Measurements from ENCODE around the gene PTPRK.

Gene PTPRK

DNA sequence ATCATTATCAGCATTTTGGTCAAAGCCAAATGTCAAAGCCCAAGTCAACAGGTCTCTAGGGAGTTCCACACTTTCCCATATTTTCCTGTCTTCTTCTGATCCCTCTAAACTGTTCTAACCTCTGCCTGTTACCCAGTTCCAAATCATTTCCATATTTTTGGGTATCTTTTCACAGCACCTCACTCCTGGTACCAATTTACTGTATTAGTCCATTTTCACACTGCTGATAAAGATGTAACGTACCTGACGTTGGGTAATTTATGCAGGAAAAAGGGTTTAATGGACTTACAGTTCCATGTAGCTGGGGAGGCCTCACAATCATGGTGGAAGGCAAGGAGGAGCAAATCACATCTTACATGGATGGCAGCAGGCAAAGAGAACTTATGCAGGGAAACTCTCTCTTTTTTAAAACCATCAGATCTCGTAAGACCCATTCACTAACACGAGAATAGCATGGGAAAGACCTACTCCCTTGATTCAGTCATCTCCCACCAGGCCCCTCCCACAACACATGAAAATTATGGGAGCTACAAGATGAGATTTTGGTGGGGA lies 143.4 kb downstream of the PTPRK start:
- DNase-seq = no peak

DNA sequence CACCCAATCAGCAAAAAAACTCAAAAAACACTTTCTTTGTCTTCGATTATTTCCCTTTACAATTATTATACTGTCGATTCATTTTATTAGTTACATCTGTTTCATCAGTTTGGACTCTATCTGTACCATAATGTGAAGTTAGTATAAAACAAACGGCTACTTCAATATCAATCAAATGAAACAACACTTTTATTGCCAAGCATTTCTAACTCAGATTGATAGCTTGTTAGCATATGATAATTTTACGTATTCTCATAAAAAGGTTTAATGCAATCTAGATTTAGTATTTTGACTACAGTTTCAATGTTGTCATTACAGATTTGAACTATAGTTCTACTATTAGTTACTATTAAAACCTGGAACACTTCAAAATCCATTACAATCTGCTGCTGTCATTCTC lies 149.3 kb downstream of the PTPRK start:
- no peak for DNase-seq

DNA sequence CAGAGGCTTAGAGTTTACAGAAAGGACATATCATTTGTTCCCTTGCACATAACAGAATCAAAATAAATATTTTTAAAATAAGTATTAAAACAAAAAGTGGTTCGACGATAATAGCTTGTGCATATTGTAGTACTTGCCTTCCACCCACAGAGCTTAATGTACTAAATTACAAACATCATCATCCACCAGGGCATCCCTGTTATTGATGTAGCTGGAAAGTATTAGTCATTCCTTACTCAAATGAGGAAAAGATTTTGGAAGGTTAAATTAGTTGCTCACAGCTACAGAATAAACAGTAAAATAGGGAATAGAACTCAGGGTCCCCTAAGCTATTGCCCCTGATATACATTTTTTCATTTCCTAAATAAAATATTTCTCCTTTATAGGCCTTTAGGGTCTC lies 150.3 kb downstream of the PTPRK start:
- no peak for DNase-seq

DNA sequence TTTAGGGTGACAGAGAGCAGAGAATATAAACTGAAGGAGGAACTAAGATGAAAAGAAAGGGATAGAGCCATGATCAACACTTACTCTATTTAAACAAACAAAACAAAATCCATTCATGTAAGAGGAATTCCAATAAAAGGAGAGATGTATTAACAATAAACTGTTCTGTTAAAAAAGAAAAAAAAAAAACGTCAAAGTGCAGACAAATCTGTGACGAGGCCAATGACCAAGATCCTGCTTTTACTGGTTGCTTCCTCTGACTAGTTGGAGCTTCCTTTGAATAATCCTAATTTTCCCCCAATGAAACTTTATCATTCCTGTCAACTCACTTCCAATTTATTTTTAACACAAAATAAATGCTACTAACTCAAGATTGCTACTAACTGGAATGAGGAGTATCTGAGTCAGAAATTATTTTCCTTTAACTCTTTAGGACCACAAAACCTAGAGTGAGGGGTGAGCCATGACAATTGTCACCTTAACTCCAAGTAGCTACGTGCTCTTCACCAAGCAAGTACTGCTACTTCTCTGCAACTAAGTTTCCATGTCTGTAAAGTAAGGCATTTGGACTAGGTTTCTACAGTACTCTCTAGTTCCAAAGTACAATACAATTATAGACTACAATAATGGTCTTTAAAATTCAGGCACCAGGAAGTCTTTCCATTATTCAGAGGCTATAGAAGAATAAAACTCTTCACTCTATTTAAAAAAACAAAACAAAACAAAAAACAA lies 152.0 kb downstream of the PTPRK start:
- DNase-seq = no peak

DNA sequence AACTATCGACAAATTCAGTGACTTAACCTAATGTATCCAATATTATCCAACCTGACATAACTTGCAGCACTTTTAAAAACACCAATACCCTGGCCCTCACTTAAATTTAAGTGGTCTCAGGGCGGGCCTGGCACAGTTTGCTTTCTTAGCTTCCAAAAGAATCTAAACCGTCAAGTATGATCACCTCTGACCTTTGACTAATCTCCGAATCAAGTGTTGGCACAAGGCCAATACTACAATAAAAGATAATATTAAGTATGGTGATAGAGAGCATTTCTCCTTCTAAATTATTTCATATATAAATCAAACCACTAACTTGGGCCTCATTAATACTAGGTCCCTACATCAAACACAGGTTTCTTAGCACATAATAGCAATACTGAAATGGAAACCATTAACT lies 153.0 kb downstream of the PTPRK start:
- no peak for DNase-seq

DNA sequence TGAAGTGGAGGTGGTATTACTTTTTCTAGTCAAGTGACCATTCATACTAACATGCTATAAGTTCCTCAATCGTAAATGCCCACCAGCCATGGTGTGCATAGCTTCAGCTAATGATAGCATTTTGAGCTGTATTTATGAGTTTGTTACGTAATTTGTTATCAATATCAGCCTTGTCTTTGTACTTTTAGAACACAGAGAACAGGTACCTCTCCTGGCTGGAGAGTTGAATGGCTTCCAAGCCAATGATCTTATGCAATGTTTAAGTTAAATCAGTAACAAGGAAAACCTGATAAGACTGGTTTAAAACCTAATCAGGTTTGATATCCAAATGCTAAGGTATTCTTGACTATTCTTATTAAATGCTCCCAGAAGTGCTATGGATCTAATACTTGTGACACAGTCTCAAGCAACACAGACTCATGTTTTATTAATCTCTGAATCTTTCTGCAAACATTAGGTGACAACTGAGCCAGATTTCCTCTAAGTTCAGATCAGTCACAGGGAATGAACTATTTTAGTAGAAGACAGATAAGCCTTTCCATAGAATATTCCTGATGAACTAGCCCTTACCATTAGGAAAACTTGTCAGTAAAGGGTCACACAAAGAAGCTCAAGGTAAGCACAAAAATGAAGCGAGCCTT lies 154.8 kb downstream of the PTPRK start:
- no peak for DNase-seq

DNA sequence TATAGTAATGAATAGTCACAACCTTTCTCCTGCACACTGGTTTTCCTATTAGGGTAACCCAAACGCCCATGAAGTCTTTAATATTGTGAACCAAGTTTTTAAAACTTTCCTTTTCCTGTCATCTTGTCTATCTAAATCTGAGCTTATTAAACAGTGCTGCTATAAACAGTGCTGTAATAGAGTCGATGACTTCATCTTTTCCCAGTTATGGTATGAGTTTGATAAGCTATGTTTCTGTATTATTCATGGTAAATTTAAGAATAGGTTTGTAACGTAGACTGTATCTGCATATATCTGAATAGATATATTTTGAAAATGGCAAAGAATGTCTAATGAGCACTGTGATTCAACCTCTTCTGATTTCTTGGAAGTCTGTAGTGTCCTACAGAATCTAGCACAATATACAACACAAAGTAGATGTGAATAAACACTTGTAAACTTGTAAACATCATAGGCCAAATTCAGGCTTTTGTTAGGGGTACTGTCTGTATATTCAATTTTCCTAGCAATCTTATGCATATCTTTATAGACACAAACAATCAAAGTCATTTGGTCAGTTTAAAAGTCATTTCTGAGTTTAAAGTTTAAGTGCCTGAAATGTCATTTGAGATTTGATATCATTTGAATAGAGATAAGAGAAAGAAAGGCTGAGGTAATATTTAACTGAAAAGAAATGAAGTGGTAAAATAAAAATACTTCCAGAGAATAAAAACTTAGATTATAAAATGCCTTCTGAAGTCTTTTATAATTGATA lies 155.5 kb downstream of the PTPRK start:
- DNase-seq = no peak

DNA sequence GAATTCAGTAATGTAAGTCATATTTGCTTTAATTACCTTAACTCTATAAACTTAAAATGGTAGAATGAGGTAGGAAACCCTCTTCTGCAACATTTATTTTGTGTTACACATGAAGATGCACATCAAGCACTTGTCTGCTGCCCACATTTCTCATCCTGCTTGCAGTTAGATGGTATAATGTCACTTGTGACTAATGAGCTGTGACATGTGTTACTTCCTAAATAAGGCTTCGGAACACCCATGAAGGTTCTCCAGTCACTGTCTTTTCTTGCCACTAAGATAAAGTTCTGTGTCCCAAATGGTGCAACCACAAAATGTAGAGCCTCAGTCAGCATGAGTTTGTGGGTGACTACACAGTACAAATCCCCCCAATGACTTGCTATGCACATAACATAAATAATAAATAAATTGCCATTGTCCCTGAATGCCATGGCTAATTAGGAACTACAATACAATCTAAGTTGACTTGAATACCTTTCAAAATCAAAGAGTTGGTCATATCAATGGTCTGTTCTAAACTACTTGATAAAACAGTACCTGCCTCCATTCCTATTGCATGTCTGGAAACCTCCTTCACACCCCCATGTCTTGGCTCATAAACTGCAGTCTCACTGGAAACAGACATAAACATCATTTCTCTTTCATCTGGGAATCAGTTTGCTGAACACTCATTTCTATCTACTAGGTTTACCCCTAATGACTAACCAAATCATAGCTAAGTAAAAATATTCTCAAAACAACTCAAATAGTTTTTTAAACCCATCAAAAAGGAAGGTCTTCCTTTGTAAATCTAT lies 157.2 kb downstream of the PTPRK start:
- no peak for DNase-seq

DNA sequence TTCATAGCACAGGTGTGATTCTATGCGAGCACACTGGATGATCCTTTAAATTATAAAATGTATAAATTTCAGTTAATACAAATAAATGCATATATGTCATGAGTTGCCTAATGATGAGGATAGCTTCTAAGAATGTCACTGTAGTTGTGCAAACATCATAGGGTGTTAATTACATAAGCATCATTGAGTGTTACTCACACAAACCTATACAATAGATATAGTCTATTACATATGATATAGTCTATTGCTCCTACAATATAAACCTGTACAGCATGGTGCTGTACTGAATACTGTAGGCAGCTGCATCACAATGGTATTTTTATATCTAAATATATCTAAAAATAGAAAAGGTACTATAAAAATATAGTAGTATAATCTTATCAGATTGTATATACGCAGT lies 159.0 kb downstream of the PTPRK start:
- no peak for DNase-seq

DNA sequence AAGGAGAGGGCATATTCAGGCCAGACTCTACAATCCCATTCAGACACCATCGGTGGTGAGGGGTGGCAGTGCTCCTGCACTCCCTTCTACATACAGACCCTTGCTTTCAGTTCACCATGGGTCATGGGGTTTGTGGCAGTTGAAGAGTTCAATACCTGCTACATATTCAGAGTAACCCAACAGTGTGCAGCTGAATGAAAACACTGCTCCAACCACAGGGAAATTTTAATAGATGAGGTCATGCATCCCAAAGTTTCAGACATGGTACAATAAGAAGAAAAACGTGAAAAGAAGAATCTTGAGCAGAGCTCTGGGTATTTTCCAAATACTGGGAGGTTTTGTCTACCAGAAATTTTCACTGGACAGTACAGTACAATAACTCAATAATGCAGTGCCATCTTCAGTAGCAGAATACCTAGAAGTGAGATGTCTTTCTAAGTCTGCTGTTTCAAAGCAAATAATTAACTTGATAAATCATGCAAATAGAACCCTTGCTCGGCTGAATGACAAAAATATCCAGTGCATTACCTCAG lies 162.1 kb downstream of the PTPRK start:
- DNase-seq = no peak

DNA sequence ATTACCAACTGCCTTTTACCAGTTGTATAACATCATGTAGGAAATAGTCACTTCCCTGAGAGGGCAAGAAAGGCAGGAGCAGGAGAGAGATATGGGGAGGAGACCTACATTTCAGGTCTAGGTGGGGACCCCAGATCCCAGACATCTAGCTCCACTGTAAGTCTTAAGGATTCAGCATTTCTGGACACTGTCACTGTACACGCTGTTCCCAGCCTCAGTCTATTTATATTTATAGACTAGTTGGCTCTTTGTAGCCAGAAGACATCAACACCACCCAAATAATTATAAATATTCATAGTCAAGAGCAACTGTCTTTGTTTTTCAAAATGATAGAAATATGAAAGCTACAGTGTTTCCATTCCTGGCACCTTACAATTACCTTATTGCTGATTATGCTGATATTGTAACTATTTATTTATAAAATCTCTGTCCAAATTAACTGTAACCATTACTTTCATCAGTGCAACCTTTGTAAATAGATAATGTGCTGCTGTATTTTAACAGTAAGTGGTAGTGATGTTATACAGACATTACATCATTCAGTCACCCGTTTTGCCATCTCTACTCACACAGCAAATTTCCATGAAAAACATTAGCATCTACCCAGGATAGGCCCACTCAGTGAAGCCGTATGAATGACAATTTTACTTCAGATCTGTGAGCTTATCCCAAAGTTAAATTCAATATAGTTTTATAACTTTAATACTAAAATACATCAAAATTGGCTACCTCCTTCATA lies 162.8 kb downstream of the PTPRK start:
- no peak for DNase-seq

DNA sequence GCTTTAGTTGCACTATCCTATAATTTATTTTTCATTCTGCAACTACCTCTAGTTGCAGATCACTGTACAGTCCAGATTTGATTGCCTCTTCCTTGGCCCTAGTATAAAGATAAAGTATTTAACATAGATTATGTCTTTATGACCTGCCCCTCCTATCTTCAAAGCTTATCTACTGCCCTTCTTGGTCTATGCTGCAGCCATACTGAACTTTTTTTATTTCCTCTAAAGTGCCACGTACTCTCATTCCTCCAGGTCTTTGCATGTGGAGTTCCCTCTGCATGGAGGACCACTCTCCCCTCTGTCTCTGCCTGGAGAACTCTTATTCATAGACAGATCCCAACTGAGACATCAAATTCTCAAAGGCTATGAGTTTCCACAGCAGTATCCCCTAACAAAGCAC lies 168.0 kb downstream of the PTPRK start:
- no peak for DNase-seq

DNA sequence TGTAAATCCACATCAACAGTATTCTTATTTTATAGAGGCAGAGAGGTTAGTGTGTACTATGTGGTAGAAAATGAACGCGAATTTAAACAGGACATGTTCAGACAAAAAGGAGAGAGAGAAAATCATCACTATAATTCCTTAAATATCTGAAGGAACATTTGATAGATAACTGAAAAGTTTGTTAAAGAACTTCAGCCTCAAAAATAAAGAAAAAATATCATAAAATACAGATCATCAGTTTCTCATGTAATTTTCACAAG lies 169.2 kb downstream of the PTPRK start:
- DNase-seq = no peak

DNA sequence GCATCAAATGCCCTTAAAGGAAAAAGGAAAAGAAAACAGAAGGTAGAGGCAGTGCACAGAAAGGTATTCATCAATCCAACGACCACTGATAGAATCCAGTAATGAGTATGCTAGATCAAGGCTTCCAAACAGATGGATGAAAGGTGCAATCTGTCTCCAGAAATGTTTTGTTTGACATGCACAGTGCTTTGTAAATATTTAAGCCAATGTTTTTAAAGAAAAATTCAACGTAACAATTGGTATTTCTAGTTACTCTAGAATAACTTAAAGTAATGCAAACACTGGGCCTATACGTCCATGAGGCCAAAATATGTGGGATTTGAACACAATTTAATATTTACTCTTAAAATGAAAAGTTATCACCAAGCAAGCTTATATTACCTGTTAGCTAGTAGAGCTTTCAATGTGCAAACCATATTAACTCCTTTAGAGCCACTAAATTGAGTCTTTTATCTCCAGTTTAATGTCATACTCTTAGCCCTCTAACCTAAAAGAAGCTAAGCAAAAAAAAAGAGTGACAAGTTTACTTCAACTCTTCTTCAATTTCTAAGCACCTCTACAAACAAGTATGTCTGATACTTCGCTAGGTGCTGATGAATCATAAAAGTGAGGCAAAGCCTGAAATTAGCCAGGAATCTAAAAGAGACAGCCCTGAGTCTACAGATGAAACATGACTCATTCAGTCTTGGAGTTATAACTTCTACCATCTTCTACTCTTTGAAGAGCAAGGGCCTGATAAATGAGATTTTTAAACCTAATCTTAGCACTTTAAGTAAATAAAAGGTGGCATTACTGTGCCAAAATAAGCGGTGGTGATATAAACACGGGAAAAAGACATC lies 169.8 kb downstream of the PTPRK start:
- no peak for DNase-seq

DNA sequence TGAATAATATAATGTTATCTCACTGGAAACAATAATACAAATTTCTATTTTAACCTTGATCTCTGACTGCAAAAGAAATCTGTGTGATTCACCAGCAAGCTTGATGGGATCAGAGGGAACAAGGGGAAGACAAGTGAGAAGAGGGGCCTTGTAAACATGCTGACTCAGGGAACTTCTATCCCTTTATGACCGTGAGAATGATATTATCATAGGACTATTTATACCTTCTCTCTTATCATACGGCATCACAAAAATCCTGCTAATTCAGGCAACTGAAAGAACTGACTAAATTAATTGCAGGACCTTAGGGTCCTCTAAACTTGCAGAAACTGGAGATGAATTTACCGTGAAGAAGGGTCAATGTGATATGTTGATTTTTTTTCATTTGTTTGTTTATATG lies 173.3 kb downstream of the PTPRK start:
- no peak for DNase-seq

DNA sequence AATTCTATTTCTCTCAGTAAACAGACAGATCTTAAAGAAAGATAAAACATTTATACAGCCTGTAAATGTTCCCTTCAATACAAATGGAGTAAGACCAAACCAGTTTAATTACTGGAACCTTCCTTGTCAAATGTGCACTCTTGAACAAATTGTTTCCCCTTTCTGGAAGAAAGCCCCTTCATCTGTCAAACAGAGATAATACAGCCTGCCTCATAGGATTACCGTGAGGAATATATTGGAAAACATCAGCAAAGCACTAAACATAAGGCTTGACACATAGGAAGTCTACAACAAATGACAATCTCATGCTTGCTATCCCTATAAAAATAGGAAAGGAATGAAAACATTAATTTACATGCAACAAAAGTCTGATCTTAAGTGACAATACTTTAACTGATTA lies 173.8 kb downstream of the PTPRK start:
- no peak for DNase-seq

DNA sequence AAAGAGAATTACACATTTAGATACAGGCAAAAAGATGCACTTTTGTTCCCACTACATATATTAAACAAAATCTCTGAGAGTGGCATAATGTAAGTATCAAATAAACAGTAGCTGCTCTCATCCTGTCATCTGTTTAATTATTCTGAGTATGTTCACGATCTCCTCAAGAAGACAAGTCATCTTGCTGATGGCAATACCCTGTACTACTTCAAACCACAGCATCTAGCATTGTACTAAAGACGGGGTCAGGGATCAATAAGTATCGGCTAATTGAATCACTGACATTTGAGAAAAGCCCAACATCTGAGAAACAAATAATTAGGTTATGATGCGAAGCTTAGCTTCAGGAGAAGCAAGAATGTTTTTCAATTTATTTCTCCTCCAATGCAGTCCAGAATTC lies 175.1 kb downstream of the PTPRK start:
- no peak for DNase-seq

DNA sequence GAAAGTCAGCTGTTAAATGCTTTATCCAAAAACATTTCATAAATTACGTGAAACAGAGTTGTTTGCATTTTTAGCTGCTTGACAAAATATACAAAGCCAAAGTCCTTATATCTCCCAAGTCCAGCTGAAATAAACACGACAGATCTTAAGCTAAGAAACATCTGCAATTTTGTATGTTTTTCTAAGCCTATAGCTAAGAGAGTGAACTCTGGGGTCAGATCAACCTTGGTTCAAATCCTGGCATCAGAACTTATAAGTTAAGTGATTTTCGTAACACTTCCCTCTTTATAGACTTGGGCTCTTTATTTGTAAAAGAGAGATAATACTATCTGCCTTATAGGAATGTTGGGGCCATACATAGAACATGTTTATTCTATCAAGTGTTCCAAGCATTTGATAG lies 176.7 kb downstream of the PTPRK start:
- DNase-seq = no peak

DNA sequence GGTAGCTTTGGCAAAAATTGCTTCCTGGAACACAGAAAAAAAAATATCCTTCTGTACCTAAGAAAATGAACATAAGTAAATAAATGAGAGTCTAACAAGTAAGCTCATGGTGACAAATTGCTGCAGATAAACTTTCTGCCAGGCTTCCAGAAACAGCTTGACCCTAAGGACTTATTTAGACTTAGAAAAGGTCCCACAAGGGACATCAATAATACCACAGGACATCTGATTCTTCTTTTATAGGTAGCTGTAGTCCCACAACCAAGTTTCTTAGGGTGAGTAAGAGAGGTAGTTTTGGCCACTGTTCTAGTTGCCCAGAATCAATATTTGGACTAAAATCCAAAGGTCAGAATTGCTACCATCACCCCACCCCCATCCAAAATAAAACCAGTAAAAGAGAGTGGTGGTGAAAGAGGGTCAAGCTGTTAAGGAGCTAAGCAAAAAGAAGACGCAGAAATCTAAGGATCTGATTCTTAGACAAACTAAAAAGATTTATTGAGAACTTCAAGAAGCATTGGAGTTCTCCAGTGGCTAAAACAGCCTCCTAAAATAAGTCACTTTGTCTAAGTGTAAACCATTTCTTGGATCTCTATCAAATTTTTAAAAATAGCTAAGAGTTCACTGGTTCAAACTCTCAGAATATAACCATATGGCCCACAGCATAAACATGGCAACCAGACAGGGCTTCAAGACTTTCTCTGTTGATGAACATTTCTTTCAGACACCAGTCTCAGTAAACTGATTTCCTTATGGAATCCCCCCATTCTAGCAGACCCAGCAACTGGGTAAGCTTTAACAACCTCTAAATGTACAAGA lies 180.6 kb downstream of the PTPRK start:
- no peak for DNase-seq

DNA sequence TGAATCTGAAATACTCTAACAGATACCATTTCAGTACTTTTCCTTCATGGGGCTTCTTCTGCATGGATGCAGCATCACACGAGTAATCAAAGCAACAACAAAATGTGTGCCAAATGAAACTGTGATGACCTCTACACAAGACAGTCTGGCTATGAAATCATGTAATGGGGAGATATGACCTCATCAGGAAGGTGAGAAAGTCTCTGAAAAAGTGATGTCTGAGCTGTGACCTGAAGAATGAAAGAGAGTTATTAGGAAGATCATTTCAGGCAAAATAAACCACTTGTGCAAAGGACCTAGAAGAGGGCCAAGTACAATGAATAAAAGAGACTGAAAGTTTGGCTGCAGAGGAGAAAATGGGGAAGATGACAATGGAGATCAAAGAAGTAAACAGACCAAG lies 182.8 kb downstream of the PTPRK start:
- DNase-seq = no peak
